ENCODE data around the gene ZNF69. TPM values are rescaled to one million over a fixed set of nuclear protein-coding genes. Genes with fewer than 3 reads are reported as not detected.

Gene ZNF69
- total and polyA plus RNA-seq, 2 donors (not counting 3 experiments of a cell fraction or from before 2014, with no cell fraction given), result 1.9 to 5.6 TPM

- dilution Hi-C loops (cut with MboI; ENCODE audit: extremely low pct_ligation_motif_present, low sequenced_read_pairs) (no loop called here), intact Hi-C loops (cut with micrococcal nuclease) (no loop called here)
- peaks cover 14% of the 10 kb centered on the region for H3K9me3 ChIP-seq (replicated peaks; ENCODE audit: control insufficient read depth, insufficient read depth, low read length)
- H4K20me1 ChIP-seq (replicated peaks; ENCODE audit: control insufficient read depth, extremely low read depth, insufficient read depth, low read length), result no peaks in the 10 kb centered on the region
- H3K4me3 ChIP-seq (replicated peaks in 1 of 3; ENCODE audit: insufficient read depth in 1 of 3, low read depth in 1 of 3, low read length in 3 of 3), result no peak overlapping the region
- H3K4me2 ChIP-seq (ENCODE audit: insufficient read depth, low read length), result no peak overlapping the region
- H3K9ac ChIP-seq (replicated peaks; ENCODE audit: extremely low read depth, insufficient read depth, low read length), result no peak overlapping the region
- ChIA-PET CTCF (no interaction called here), POLR2A (no interaction called here)
- H3K36me3 ChIP-seq (ENCODE audit: control insufficient read depth in 2 of 2, extremely low read depth in 1 of 2, insufficient read depth in 2 of 2, low read length in 2 of 2), result no peaks in the 10 kb centered on the region
- no peaks in the 10 kb centered on the region for H3K79me2 ChIP-seq (ENCODE audit: control insufficient read depth, insufficient read depth, low read length)
- BruUV-seq (replicated peaks), result no TSS peak
- TF ChIP-seq EZH2 (IDR thresholded peaks at IDR 0.05; ENCODE audit: borderline replicate concordance, low read depth, low read length, severe bottlenecking), result no peak
- TF ChIP-seq FOS (IDR thresholded peaks at IDR 0.05; ENCODE audit: borderline replicate concordance, insufficient read depth, low read length), result no peak
- TF ChIP-seq CTCF (IDR thresholded peaks at IDR 0.05; ENCODE audit: extremely low read depth in 1 of 2, insufficient read depth in 1 of 2, low read depth in 1 of 2, low read length in 2 of 2), result no peak
- TF ChIP-seq MYC (IDR thresholded peaks at IDR 0.05; ENCODE audit: low read depth, low read length), result no peak
- TF ChIP-seq MAX (IDR thresholded peaks at IDR 0.05; ENCODE audit: insufficient read depth, insufficient read length), result no peak
- no peak for TF ChIP-seq GATA2 (IDR thresholded peaks at IDR 0.05; ENCODE audit: insufficient read depth, insufficient read length, low read depth, low read length)
- no peak for TF ChIP-seq POLR2A (IDR thresholded peaks at IDR 0.05; ENCODE audit: low read depth, low read length)
- TF ChIP-seq JUN (IDR thresholded peaks at IDR 0.05; ENCODE audit: borderline replicate concordance, insufficient read depth, insufficient read length, low read depth), result no peak
- TF ChIP-seq POLR2AphosphoS5 (IDR thresholded peaks at IDR 0.05; ENCODE audit: insufficient read depth, low read depth, low read length), result no peak
- DNase-seq (ENCODE audit: low read depth, low spot score) (no peak), FAIRE-seq (no peak)
- no peak overlapping the region for H2AFZ ChIP-seq (ENCODE audit: low read depth, low read length)
- no peaks in the 10 kb centered on the region for H3K27me3 ChIP-seq (ENCODE audit: control insufficient read depth in 2 of 2, insufficient read depth in 2 of 2, low read length in 2 of 2)
- H3K27ac ChIP-seq (ENCODE audit: insufficient read depth, low read depth, low read length), result no peak overlapping the region
- H3K9me1 ChIP-seq (replicated peaks; ENCODE audit: control insufficient read depth, extremely low read depth, insufficient read depth, low read length), result no peaks in the 10 kb centered on the region
- H3K4me1 ChIP-seq (ENCODE audit: control insufficient read depth, extremely low read depth, insufficient read depth, low read length), result no peaks in the 10 kb centered on the region
These were observed 14.6 kb downstream of the ZNF69 start for GRCh38 chr19:11902228-11902627.
